T1000 (cell line): ENCODE data around the gene FAM3C.
A peak's percentile ranks its signal among the peaks of the same experiment; 100 is the strongest.
"Not testable (repeated sequence)": the region's sequence is repeated elsewhere in the genome, so short reads cannot be mapped to it uniquely, and the experiment has no call there.

Experiments
- DNase-seq: peaks from one replicate; lab custom pipeline; 2025; ENCODE audit warnings: mixed read lengths; lab: John Stamatoyannopoulos, UW

FAM3C gene

GRCh38 chr7:121395961-121396757 lies at the start of gene FAM3C:
FAM3C (minus strand) TSS chr7:121396308; CDS start chr7:121382969, 13,339 bp downstream.
- peak; percentile 79 for DNase-seq

- DNase-seq = no peak
Observed at GRCh38 chr7:121442845-121443244, 46.7 kb upstream of the FAM3C start.

GRCh38 chr7:121440857-121441503 lies 44.9 kb upstream of the FAM3C start:
- DNase-seq = no peak

GRCh38 chr7:121438043-121438955 lies 42.2 kb upstream of the FAM3C start:
- peak; percentile 30 for DNase-seq

GRCh38 chr7:121437470-121437869 lies 41.4 kb upstream of the FAM3C start:
- DNase-seq = no peak

- DNase-seq = no peak
Observed at GRCh38 chr7:121436688-121437087, 40.6 kb upstream of the FAM3C start.

GRCh38 chr7:121436136-121436535 lies 40.0 kb upstream of the FAM3C start:
- no peak for DNase-seq

GRCh38 chr7:121433775-121434174 lies 37.7 kb upstream of the FAM3C start:
- no peak for DNase-seq

- not testable (repeated sequence) for DNase-seq
Observed at GRCh38 chr7:121432486-121432885, 36.4 kb upstream of the FAM3C start.

- no peak for DNase-seq
Observed at GRCh38 chr7:121431996-121432395, 35.9 kb upstream of the FAM3C start.

- DNase-seq = no peak
Observed at GRCh38 chr7:121431389-121431995, 35.4 kb upstream of the FAM3C start.

- DNase-seq = no peak
Observed at GRCh38 chr7:121430558-121430957, 34.5 kb upstream of the FAM3C start.

GRCh38 chr7:121429798-121430197 lies 33.7 kb upstream of the FAM3C start:
- DNase-seq = no peak

GRCh38 chr7:121428855-121429489 lies 32.9 kb upstream of the FAM3C start:
- no peak for DNase-seq

- DNase-seq = not testable (repeated sequence)
Observed at GRCh38 chr7:121421743-121422142, 25.6 kb upstream of the FAM3C start.

- no peak for DNase-seq
Observed at GRCh38 chr7:121420976-121421375, 24.9 kb upstream of the FAM3C start.

- DNase-seq = no peak
Observed at GRCh38 chr7:121419201-121420148, 23.4 kb upstream of the FAM3C start.

GRCh38 chr7:121416533-121416932 lies 20.4 kb upstream of the FAM3C start:
- DNase-seq = no peak

GRCh38 chr7:121414436-121414835 lies 18.3 kb upstream of the FAM3C start:
- DNase-seq = no peak

- DNase-seq = no peak
Observed at GRCh38 chr7:121411597-121411979, 15.5 kb upstream of the FAM3C start.
